Heart right ventricle (tissue), 16 donors: Measurements from ENCODE around the gene RASAL2. TPM values are rescaled to one million over a fixed set of nuclear protein-coding genes. Genes with fewer than 3 reads are reported as not detected.
"Not testable (repeated sequence)": the region's sequence is repeated elsewhere in the genome, so short reads cannot be mapped to it uniquely, and the experiment has no call there.

Experiments used
- ATAC-seq, 8 donors: fragments of 200-7000 bp; cut with Tn5 transposase; one replicate each; pipeline ENCODE4 v1.9.1; 2020; ENCODE audit warnings: mild to moderate bottlenecking in 8 of 8, moderate library complexity in 8 of 8, moderate number of reproducible peaks in 1 of 8
- DNase-seq, 2 donors: peaks; one replicate each; pipeline ENCODE4 v3.0.0-alpha.2; 2020
- H3K27ac ChIP-seq, 10 donors: fragments of 200-600 bp; sonication (generic) in 2 of 10; one replicate each; pipeline versions ENCODE4 v1.5.0 to v1.8.0; 2020 to 2022; ENCODE audit warnings: mild to moderate bottlenecking in 3 of 10
- H3K27me3 ChIP-seq, 7 donors: fragments of 200-600 bp; one replicate each; pipeline ENCODE4 v1.8.0; 2021 to 2022; ENCODE audit warnings: mild to moderate bottlenecking in 2 of 7
- H3K36me3 ChIP-seq, 9 donors: fragments of 200-600 bp; sonication (generic) in 1 of 9; one replicate each; pipeline versions ENCODE4 v1.5.0 to v1.8.0; 2020 to 2022; ENCODE audit warnings: mild to moderate bottlenecking in 2 of 9
- H3K4me1 ChIP-seq, 9 donors: fragments of 200-600 bp; sonication (generic) in 1 of 9; one replicate each; pipeline versions ENCODE4 v1.5.0 to v1.8.0; 2020 to 2022; ENCODE audit warnings: mild to moderate bottlenecking in 4 of 9
- H3K4me3 ChIP-seq, 10 donors: fragments of 200-600 bp; sonication (generic) in 2 of 10; one replicate each; pipeline versions ENCODE4 v1.5.0 to v1.8.0; 2020 to 2022; ENCODE audit warnings: mild to moderate bottlenecking in 7 of 10, moderate library complexity in 2 of 10
- H3K9me3 ChIP-seq, 11 donors: fragments of 200-600 bp in 10 of 11; sonication (generic) in 2 of 11; one replicate each; pipeline versions ENCODE4 v1.5.0 to v1.8.0; 2013 to 2022; ENCODE audit warnings: mild to moderate bottlenecking in 2 of 11, control low read depth in 1 of 11, moderate library complexity in 1 of 11
- WGBS, 2 donors: extraction: QIAGEN DNeasy Blood & Tissue Kit; methylation state at CpG; one replicate each; pipeline ENCODE4 v1.1.7; 2013; ENCODE audit warnings: inconsistent platforms in 1 of 2; 5-methylcytosine and 5-hydroxymethylcytosine counted together
- intact Hi-C, 10 donors: fragments of 100-400 bp; cut with DNase I; formaldehyde crosslinking; loops; one replicate each; pipeline versions ENCODE4 v1.11.1 to v1.14.2; 2022
- polyA plus RNA-seq, 2 donors: library from polyadenylated mRNA; stranded (reverse); fragments of 200-250 nt; gene quantifications; one replicate each; pipeline ENCODE4 v1.2.3, GENCODE V29; 2013
- total RNA-seq, 10 donors: library from RNA; stranded (reverse); fragmentation: NEBNext Ultra II Directional in 3 of 10; extraction: Animal tissue kit (Norgen Biotek cat#: 25700) in 3 of 10; gene quantifications; one replicate each; pipeline versions ENCODE4 v1.2.1 to v1.2.4, GENCODE V29; 2021 to 2023
- TF ChIP-seq, protein P1 (sequence below), 9 donors: fragments of 200-600 bp; sonication (generic) in 2 of 9; IDR thresholded peaks; one replicate each; pipeline versions ENCODE4 v1.5.0 to v1.8.0; 2021 to 2022; ENCODE audit warnings: antibody characterized with exemption in 9 of 9, mild to moderate bottlenecking in 5 of 9, moderate library complexity in 1 of 9
- donor health status: Arrhythmogenic right ventricular cardiomyopathy.
- donor health status: ischemic (EF 13 %, LVEDD 7.1; RV severe dilation, severe dysfunction).
- donor health status: healthy with polysubstance abuse.
- donor health status: DM: no; HTN: yes; CAD: no.
- donor health status: DM: no; HTN: no; CAD: no.
- donor health status: ischemic (EF 25% LVEDD 6.9; RV normal size, moderate dysfunction).
- donor health status: ischemic (EF 25% LVEDD 5.7; RV mildly dilated, moderate dysfunction).
- donor health status: healthy.
- donor health status: DM: yes; HTN: yes; CAD: no.
- donor health status: Ischemic cardiomyopathy.
- donor health status: ischemic (EF 35%, LVEDD 5.7; RV mildly dilated, moderate dysfunction).
- donor health status: nonischemic (EF 11% LVEDD 7.7; RV severe dilation, severe dysfunction).
- donor health status: DM: yes; HTN: yes; CAD: no.
- donor health status: PGD.
- donor health status: ischemic (EF 29% LVEDD 5.4; RV normal size, mild dysfunction).
- donor health status: nonischemic (EF 23%, LVEDD 6.1; RV moderate dilation, normal function).

The RASAL2 gene
- total and polyA plus RNA-seq, 12 donors = 3.5 to 59.8 (median 36.2) TPM

- Histone ChIP-seq H3K27me3 (no peaks in the 10 kb centered on the region), H3K4me1 (peaks cover 0 to 54% (median 15%) of the 10 kb centered on the region in 9 donors), H3K4me3 (no peak overlapping the region), H3K9me3 (peaks cover 0 to 12% (median 3%) of the 10 kb centered on the region in 11 donors), H3K27ac (no peak overlapping the region), H3K36me3 (no peaks in the 10 kb centered on the region)
- TF ChIP-seq, protein P1, sequence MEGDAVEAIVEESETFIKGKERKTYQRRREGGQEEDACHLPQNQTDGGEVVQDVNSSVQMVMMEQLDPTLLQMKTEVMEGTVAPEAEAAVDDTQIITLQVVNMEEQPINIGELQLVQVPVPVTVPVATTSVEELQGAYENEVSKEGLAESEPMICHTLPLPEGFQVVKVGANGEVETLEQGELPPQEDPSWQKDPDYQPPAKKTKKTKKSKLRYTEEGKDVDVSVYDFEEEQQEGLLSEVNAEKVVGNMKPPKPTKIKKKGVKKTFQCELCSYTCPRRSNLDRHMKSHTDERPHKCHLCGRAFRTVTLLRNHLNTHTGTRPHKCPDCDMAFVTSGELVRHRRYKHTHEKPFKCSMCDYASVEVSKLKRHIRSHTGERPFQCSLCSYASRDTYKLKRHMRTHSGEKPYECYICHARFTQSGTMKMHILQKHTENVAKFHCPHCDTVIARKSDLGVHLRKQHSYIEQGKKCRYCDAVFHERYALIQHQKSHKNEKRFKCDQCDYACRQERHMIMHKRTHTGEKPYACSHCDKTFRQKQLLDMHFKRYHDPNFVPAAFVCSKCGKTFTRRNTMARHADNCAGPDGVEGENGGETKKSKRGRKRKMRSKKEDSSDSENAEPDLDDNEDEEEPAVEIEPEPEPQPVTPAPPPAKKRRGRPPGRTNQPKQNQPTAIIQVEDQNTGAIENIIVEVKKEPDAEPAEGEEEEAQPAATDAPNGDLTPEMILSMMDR (IDR thresholded peaks at IDR 0.05) = no peak
- DNase-seq (no peak), ATAC-seq (no peak)
- 64 to 67% methylated on average over 3 of the region's 3 CpGs for WGBS, 2 donors
- intact Hi-C loops = no loop called here
Observed at GRCh38 chr1:178349801-178350200, 255.9 kb downstream of the RASAL2 start.

DNA sequence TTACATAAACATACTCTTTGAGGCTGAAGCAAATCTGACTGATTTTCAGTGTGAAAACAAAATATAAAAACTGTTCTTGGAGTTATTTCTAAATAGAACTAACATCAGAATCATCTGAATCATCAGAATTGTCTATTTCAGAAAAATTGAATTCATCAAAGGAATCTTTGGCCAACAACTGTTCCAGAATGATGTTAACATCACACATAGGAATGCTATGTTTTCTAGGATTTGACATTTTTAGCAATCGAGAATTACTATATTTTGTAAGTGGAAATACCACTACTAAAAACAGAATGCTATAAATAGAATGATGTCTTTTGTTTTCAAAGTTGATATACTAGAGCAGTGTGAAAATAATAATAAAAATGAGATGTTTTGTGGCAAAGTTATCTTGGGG lies 258.0 kb downstream of the RASAL2 start:
- H3K9me3 ChIP-seq = peaks cover 0 to 12% (median 3%) of the 10 kb centered on the region in 11 donors
- intact Hi-C loops, H3K27ac ChIP-seq, H3K4me3 ChIP-seq, ATAC-seq, H3K36me3 ChIP-seq, H3K27me3 ChIP-seq, DNase-seq: not testable (repeated sequence)
- 55 to 62% methylated on average over 1 of the region's 1 CpG for WGBS, 2 donors
- H3K4me1 ChIP-seq = peaks cover 0 to 45% (median 5%) of the 10 kb centered on the region in 9 donors

DNA sequence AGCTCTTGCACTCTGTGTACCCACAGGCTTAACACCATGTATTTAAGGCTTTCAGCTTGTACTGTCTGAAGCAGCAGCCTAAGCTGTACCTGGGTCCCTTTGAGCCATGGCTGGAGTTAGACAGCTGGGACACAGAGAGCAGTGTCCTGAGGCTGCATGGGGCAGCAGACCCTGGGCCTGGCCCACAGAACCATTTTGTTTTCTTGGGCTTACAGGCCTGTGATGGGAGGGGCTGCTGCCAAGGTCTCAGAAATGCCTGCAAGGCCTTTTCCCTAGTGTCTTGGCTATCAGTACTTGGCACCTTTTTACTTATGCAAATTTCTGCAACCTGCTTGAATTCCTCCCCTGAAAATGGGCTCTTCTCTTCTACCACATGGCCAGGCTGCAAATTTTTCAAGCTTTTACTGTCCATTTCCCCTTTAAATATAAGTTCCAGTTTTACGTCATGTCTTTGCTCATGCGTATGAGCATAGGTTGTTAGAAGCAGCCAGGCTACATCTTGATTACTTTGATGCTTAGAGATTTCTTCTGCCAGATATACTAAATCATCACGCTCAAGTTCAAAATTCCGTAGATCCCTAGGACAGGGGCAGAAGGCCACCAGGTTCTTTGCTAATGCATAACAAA lies 259.0 kb downstream of the RASAL2 start:
- Histone ChIP-seq H3K27ac (no peak overlapping the region), H3K36me3 (no peaks in the 10 kb centered on the region), H3K4me1 (peaks cover 0 to 52% (median 6%) of the 10 kb centered on the region in 9 donors), H3K27me3 (no peaks in the 10 kb centered on the region), H3K9me3 (peaks cover 0 to 12% (median 3%) of the 10 kb centered on the region in 11 donors), H3K4me3 (no peak overlapping the region)
- 99% methylated on average over 4 of the region's 4 CpGs for WGBS, 2 donors
- DNase-seq = no peak
- intact Hi-C loops = no loop called here
- peak in 4 of 8 donors; percentile 14 to 31 (median 18) for ATAC-seq
- TF ChIP-seq, protein P1 (IDR thresholded peaks at IDR 0.05) = no peak

DNA sequence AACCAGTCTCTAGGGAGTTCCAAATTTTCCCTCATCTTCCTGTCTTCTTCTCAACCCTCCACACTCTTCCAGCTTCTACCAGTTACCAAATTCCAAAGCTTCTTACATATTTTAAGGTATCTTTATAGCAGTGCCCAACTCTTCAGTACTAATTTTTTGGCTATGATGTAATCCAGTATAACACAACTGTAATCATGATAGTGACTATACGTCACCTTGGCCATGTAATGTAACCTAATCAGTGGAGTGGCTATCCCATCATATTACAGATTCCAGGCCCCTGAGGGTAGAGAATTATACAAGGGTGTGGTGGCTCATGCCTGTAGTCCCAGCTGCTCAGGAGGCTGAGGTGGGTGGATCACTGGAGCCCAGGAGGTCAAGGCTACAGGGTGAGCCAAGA lies 259.6 kb downstream of the RASAL2 start:
- intact Hi-C loops = no loop called here
- H3K4me3 ChIP-seq = no peak overlapping the region
- TF ChIP-seq, protein P1 (IDR thresholded peaks at IDR 0.05) = no peak
- peaks cover 0 to 52% (median 6%) of the 10 kb centered on the region in 9 donors for H3K4me1 ChIP-seq
- peak in 1 of 8 donors; percentile 30 for ATAC-seq
- WGBS, 2 donors = 91 to 96% methylated on average over 1 of the region's 1 CpG
- no peaks in the 10 kb centered on the region for H3K27me3 ChIP-seq
- H3K36me3 ChIP-seq = no peaks in the 10 kb centered on the region
- H3K9me3 ChIP-seq = peaks cover 0 to 12% (median 3%) of the 10 kb centered on the region in 11 donors
- peak overlapping the region in 1 of 10 donors; percentile 5 for H3K27ac ChIP-seq
- DNase-seq = no peak

DNA sequence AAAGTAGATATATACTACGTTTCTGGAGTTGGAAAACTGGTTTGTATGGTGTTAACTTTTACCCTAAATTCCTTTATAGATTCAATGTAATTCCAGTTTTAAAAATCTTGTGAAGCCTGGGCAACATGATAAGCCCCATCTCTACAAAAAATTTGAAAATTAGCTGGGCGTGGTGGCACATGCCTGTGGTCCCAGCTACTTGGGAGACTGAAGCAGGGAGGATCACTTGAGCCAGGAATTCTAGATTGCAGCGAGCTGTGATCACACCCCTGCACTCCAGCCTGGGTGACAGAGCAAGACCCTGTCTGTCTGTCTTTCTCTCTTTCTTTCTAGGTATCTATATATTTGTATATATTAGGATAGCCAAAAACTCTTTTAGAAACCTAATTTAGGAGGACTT lies 260.9 kb downstream of the RASAL2 start:
- Histone ChIP-seq H3K4me3 (no peak overlapping the region), H3K9me3 (peaks cover 0 to 12% (median 3%) of the 10 kb centered on the region in 11 donors), H3K27ac (no peak overlapping the region), H3K36me3 (no peaks in the 10 kb centered on the region), H3K27me3 (no peaks in the 10 kb centered on the region), H3K4me1 (peaks cover 0 to 47% (median 6%) of the 10 kb centered on the region in 9 donors)
- ATAC-seq (peak in 2 of 8 donors; percentile 45 to 56), DNase-seq (no peak)
- WGBS, 2 donors = 61 to 74% methylated on average over 3 of the region's 3 CpGs
- intact Hi-C loops = no loop called here
- TF ChIP-seq, protein P1 (IDR thresholded peaks at IDR 0.05) = no peak
